HTERT RPE-1 (cell line): ENCODE data around the gene AQP12A.

ENCODE experiments used
- in situ Hi-C: fragments of 300-500 bp; cut with MboI; formaldehyde crosslinking; loops from 4 replicates; pipeline ENCODE4 v1.14.3; 2020; ENCODE audit warnings: low sequenced_read_pairs

The AQP12A gene

DNA sequence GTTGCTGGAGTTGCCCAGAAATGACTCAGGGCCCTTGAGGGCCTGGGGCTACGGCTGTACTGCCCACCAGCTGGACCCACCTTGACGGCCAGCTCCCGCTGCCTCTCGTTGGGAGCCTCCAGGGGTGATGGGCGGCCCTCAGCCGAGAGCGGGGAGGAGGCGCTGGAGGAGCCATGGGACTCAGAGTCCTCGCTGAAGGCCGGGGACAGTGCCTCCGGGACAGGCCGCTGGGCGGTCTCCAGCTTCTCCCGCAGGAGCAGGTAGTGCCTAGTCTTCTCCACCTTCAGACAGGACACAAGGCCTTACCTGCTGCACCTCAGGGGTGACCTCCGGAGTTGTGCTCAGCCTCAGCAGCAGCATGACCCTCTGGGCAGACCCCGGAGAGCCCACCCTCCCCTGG lies 30.7 kb downstream of the AQP12A start:
- in situ Hi-C loops, result no loop called here

DNA sequence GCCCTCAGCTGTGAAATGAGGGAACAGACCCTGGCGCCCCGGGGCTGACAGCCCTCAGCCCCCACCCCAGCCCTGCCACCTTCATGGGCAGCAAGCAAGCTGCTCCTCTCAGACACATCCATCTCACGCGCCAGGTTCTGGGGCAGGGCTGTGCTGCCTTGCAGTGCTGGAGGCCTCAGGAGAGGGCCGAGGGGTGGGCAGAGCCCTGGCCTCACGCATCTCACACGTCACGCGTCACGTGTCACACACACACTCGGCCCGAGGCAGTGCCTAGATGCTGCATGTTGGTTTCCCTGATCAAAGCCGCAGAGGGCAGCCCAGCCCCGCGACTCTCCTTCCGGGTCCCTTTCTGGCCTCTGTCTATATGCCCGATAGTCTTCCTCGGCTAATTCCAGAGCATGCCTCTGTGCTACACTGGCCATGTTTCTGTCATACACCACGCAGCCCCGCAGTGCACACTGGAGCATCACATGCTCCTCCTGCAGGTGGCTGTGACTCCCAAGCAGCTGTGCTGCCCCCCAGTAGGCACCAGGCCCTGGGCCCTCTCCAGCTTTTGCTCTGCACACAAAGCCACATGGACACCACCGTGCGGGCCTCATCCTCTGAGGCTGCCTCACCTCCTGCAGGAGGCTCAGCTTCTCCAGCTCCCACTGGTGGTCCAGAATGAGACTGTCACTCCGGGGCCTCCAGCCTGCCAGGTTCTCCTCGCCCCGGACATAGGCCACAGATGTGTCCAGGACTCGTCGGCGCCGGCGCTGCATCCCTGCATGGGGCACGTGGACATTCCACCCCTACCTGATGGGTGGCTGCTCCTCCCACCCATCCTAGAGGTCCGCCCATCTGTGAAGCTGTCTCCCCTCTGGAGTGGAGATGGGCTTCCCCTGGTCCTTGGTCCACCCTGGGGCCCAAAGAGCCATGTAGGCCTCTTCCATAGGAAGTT lies 31.4 kb downstream of the AQP12A start:
- in situ Hi-C loops, result no loop called here

DNA sequence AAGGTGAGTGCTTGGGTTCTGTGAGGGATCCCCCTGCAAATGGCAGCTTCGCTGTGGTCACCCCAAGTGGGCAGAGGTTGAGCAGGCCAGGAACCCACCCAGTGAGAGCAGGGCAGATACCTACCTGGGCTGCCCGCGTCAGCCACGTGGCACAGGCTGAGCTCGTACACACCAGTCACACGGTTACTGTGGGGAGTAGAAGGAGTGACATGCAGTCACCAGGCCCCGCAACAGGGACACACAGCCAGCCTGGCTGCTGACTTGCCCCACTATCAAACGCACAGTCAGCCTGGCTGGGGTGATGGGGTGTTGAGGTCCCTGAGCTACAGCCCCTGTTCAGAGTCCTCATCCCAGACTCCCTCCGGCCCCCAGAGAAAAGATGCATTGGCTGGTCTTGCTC lies 32.2 kb downstream of the AQP12A start:
- in situ Hi-C loops, result no loop called here

- in situ Hi-C loops, result no loop called here
Measured at GRCh38 chr2:240724431-240724830, 32.8 kb downstream of the AQP12A start.

GRCh38 chr2:240725266-240725665 lies 33.6 kb downstream of the AQP12A start:
- in situ Hi-C loops, result no loop called here

DNA sequence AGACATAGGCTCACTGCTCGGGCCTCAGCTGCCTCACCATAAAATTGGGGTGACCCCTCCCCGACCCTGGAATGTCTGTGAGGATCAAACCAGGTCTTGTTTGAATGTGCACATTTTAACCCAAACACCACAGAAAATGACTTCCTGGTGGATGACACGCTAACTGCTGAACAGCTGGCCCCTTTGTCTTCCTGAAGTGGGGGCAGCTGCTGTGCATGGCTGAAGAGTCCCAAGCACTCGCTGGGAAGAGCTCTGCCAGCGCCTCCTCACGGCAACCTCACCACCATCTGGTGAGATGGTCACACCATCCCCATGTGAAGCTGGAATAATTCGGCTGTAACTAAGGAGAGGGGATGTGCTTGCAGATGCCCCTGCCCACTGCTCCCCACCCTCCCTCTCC lies 34.0 kb downstream of the AQP12A start:
- in situ Hi-C loops, result no loop called here

DNA sequence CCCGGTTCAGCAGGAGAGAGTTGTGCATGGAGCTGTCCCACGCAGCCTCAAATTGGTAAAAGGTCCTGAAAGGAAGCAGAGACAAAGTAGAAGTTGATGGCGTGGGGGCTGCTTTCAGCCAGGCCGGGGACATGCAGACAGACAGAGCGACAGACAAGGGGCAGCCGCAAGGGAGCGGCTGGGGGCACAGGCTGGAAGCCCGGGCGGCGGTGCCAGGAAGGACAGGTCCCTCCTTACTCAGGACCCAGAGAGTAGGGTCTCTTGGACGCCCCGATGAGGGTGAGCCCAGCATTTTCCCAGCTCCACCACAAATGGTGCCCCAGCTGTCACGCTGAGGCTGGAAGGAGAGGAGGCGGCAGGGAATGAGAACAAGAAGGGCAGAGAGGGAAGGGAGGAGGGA lies 35.2 kb downstream of the AQP12A start:
- in situ Hi-C loops, result no loop called here

GRCh38 chr2:240727439-240727838 lies 35.8 kb downstream of the AQP12A start:
- in situ Hi-C loops, result no loop called here

- in situ Hi-C loops, result no loop called here
Measured at GRCh38 chr2:240727913-240728312, 36.2 kb downstream of the AQP12A start.

DNA sequence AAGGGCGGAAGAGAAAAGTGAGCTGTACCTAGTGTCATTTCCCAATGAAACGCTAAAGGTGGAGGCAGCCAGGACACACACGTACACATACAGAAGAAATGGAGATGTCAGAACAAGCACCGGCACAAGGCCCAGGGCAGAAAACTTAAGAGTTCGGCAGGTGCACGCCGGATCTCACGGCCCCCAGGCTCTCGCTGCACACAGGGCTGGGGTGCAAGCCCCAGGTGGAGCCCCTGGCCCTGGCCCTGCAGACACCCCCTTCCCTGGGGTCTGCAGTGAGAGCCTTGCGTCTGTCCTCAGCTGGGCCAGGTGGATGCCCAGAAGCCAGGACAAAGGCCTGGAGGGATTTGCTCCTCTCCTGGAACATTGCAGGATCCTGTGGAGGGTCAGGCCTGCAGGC lies 36.7 kb downstream of the AQP12A start:
- in situ Hi-C loops, result no loop called here

DNA sequence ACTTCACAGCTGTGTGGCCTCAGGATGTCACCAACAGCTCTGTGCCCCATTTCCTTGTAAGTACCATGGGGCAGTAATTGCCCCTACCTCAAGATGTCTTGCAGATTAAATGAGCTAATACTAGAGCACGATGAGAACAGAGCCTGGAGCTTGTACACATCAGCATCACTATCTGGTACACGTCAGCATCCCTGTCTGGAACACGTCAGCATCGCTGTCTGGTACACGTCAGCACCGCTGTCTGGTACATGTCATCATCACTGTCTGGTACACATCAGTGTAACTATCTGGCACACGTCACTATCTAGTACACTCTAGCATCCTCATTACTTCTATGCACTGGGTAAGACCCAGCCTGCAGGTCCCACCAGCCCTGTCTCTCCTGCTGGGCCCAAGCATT lies 37.2 kb downstream of the AQP12A start:
- in situ Hi-C loops, result no loop called here

- in situ Hi-C loops, result no loop called here
Measured at GRCh38 chr2:240730501-240731177, 39.0 kb downstream of the AQP12A start.

GRCh38 chr2:240731178-240731545 lies 39.5 kb downstream of the AQP12A start:
- in situ Hi-C loops, result no loop called here

- in situ Hi-C loops, result no loop called here
Measured at GRCh38 chr2:240732184-240732583, 40.5 kb downstream of the AQP12A start.

DNA sequence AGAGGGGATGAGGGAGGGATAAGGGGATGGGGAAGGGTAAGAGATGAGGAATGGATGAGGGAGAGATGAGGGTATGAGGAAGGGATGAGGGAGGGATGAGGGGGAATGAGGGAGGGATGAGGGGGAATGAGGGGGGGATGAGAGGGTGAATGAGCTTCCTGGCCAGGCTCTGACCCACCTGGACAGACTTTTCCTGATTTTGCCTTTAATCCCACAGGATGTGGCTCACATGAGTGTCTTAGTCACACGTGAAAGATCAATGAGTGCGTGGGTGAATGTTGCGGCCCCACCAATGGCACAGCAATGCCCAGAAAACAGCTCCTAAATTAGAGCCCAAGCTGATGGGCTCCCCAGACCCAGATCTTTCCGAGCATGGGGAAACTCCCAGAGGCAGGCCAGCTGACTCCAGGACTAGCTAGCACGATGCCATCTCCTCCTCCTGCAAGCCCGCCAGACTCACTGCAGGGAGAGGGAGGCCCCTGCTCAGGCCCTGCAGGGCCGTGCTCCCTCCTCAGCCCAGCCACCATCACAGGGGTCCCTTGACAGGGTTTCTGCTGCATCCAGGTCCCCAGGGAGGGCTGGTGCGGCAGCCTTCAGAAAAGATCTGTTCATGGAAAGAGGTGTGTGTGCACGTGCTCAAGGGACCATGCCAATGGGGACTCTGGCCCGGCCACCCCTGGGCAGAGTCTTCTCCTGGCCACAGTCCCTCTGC lies 41.4 kb downstream of the AQP12A start:
- in situ Hi-C loops, result no loop called here

GRCh38 chr2:240733803-240734495 lies 42.3 kb downstream of the AQP12A start:
- in situ Hi-C loops, result no loop called here

- in situ Hi-C loops, result no loop called here
Measured at GRCh38 chr2:240734756-240735155, 43.1 kb downstream of the AQP12A start.

- in situ Hi-C loops, result no loop called here
Measured at GRCh38 chr2:240735476-240735875, 43.8 kb downstream of the AQP12A start.

DNA sequence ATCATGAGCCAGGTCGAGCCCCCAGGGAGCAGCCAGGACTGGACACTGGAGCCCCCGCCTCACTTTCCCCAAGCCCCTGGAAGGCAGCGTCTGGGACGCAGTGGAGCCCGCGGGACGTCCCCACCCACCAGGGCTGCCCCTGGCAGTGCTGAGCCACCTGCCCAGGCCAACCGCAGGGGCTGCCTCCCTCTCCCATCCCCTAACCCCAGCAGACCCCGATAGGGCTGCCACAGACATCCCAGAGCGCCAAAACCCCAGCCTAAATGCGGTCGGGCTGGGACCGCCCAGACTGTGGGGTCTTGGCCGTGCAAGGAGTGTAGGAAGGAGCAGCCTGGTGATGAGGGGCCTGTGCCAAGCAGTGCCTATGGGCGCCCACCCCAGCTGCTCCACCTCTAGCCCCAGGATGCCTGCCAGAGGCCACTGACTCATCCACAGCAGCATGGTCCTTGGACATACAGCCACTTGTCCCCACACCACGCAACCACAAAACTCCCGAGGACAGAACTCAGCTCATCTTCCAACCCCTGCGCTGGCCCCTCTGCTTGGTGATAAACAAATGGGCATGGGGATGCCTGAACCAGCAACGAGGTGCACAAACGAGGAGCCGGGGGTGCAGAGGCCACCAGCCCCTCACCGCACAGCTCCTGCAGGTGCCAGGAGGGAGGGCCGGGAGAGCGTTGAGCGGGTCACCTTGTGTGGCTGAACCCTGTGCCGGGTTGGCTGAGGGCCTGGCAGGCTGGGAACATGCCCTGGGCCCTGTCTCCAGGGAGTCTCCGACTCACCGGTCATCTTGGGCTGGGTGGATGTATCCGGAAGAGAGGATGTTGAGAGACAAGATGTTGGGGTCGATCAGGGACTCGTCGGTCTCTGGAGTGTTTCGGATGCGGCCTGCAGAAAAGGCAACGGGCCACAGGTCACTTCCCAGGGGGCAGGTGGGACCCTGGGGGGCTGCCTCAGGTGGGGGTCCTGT lies 44.9 kb downstream of the AQP12A start:
- in situ Hi-C loops, result no loop called here

DNA sequence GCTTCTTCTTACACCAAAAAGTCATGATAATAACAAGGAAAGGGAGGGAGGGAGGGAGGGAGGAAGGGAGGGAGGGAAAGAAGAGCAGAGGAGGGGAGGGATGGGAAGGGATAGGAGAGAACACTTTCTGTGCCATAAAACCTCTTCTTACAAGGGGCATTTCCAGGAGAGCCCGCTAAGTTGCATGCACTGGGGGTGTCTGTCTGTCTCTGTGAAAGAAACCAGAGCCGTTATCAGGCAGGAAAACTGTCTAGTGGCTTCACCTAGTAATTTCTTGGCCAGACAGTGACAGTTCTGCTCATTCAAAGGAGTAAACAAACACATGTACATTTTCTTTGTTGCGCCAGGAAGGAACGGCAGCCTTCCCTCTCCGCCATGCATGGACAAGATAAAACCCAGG lies 45.8 kb downstream of the AQP12A start:
- in situ Hi-C loops, result no loop called here
